Activated B cell treated with CpG ODN at 0.5 μM for 24 hours (primary cell): ENCODE measurements around the gene ZNF10. TPM values are rescaled to one million over a fixed set of nuclear protein-coding genes. Genes with fewer than 3 reads are reported as not detected.

Experiments used
- ATAC-seq: fragments of 200-7000 bp; cut with Tn5 transposase; one replicate; pipeline ENCODE4 v1.10.0; 2021; ENCODE audit warnings: low read depth, mild to moderate bottlenecking, moderate library complexity
- CTCF ChIA-PET: fragments of 350-600 bp; sonication (Branson Sonifier 250); formaldehyde crosslinking; loops from one replicate; lab custom pipeline; 2021; ENCODE audit warnings: antibody characterized with exemption; lab: Charles Lee
- POLR2A ChIA-PET: fragments of 350-600 bp; sonication (Branson Sonifier 250); formaldehyde crosslinking; loops from one replicate; lab custom pipeline; 2021; ENCODE audit warnings: antibody characterized with exemption; lab: Charles Lee
- DNase-seq: peaks from one replicate; pipeline ENCODE4 v3.0.0; 2022
- H3K27ac Mint-ChIP-seq: one replicate; pipeline ENCODE4 v1.8.0; 2020; ENCODE audit warnings: mixed read lengths
- H3K27me3 Mint-ChIP-seq: one replicate; pipeline ENCODE4 v1.8.0; 2021; ENCODE audit warnings: mixed read lengths
- H3K36me3 Mint-ChIP-seq: one replicate; pipeline ENCODE4 v1.8.0; 2021; ENCODE audit warnings: low read depth, mixed read lengths
- H3K4me1 Mint-ChIP-seq: one replicate; pipeline ENCODE4 v1.8.0; 2021; ENCODE audit warnings: mixed read lengths
- H3K4me3 Mint-ChIP-seq: one replicate; pipeline ENCODE4 v1.8.0; 2020; ENCODE audit warnings: mild to moderate bottlenecking, mixed read lengths
- H3K9me3 Mint-ChIP-seq: one replicate; pipeline ENCODE4 v1.8.0; 2020; ENCODE audit warnings: mixed read lengths
- intact Hi-C: fragments of 100-400 bp; cut with micrococcal nuclease; formaldehyde crosslinking; loops from one replicate; pipeline ENCODE4 v1.15.1; 2024
- total RNA-seq: library from RNA; stranded (reverse); gene quantifications from 2 replicates; pipeline ENCODE4 v1.2.3, GENCODE V29; 2022
- TF ChIP-seq, protein P1 (sequence below): fragments of 200-600 bp; IDR thresholded peaks from one replicate; pipeline ENCODE4 v1.8.0; 2022; ENCODE audit warnings: antibody characterized with exemption, mild to moderate bottlenecking

The ZNF10 gene
- total RNA-seq, 1 donor from 2014 or later = 10.9 TPM

DNA sequence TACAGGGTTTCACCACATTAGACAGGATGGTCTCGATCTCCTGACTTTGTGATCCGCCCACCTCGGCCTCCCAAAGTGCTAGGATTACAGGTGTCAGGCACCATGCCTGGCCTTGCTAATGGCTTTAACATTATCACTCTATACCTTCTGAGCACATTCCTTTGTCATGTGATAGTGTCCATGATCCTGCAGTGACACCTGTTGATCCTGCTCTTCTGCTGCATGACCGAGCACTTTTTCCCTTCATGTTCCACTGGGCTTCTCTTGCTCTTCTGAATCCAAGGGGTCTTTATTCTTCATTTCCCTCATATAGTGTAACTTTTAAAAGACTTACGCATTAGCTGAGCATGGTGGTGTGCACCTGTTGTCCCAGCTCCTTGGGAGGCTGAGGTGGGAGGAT, 62.4 kb downstream of the ZNF10 start:
- intact Hi-C loops = no loop called here

DNA sequence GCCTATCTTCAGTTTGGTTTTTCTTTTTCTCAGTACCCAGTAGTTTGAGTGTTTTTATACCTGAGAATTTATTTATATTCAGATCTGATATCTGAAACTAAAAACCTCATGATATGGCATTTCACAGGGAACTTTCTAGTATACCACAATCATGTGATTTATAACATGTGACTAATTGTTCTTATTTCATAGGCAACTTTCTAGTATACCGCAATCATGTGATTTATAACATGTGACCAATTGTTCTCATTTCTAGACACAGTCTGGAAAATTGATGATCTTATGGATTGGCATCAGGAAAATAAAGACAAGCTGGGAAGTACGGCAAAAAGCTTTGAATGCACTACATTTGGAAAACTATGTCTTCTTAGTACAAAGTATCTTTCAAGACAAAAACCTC, 71.5 kb downstream of the ZNF10 start:
- Mint-ChIP-seq H3K4me3 (no peak overlapping the region), H3K36me3 (peaks cover 68% of the 10 kb centered on the region), H3K9me3 (peaks cover 38% of the 10 kb centered on the region), H3K27me3 (no peaks in the 10 kb centered on the region), H3K4me1 (no peaks in the 10 kb centered on the region), H3K27ac (no peak overlapping the region)
- no peak for ATAC-seq
- POLR2A ChIA-PET = interaction anchor here (0.6 kb wide), 1 partner anchor 201 kb away, joined by 11 read pairs; no protein-coding TSS in a partner anchor
- DNase-seq = no peak
- CTCF ChIA-PET = no interaction called here
- intact Hi-C loops = no loop called here
- TF ChIP-seq, protein P1, sequence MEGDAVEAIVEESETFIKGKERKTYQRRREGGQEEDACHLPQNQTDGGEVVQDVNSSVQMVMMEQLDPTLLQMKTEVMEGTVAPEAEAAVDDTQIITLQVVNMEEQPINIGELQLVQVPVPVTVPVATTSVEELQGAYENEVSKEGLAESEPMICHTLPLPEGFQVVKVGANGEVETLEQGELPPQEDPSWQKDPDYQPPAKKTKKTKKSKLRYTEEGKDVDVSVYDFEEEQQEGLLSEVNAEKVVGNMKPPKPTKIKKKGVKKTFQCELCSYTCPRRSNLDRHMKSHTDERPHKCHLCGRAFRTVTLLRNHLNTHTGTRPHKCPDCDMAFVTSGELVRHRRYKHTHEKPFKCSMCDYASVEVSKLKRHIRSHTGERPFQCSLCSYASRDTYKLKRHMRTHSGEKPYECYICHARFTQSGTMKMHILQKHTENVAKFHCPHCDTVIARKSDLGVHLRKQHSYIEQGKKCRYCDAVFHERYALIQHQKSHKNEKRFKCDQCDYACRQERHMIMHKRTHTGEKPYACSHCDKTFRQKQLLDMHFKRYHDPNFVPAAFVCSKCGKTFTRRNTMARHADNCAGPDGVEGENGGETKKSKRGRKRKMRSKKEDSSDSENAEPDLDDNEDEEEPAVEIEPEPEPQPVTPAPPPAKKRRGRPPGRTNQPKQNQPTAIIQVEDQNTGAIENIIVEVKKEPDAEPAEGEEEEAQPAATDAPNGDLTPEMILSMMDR = no peak

More for the DNA sequence above, 62.4 kb downstream of the ZNF10 start:
- peaks cover 87% of the 10 kb centered on the region for H3K36me3 Mint-ChIP-seq
- no peaks in the 10 kb centered on the region for H3K4me1 Mint-ChIP-seq
- DNase-seq (no peak), ATAC-seq (no peak)
- H3K9me3 Mint-ChIP-seq = peaks cover 52% of the 10 kb centered on the region
- H3K27ac Mint-ChIP-seq = no peak overlapping the region
- ChIA-PET CTCF (no interaction called here), POLR2A (no interaction called here)
- no peaks in the 10 kb centered on the region for H3K27me3 Mint-ChIP-seq
- TF ChIP-seq, protein P1 = no peak
- H3K4me3 Mint-ChIP-seq = no peak overlapping the region

DNA sequence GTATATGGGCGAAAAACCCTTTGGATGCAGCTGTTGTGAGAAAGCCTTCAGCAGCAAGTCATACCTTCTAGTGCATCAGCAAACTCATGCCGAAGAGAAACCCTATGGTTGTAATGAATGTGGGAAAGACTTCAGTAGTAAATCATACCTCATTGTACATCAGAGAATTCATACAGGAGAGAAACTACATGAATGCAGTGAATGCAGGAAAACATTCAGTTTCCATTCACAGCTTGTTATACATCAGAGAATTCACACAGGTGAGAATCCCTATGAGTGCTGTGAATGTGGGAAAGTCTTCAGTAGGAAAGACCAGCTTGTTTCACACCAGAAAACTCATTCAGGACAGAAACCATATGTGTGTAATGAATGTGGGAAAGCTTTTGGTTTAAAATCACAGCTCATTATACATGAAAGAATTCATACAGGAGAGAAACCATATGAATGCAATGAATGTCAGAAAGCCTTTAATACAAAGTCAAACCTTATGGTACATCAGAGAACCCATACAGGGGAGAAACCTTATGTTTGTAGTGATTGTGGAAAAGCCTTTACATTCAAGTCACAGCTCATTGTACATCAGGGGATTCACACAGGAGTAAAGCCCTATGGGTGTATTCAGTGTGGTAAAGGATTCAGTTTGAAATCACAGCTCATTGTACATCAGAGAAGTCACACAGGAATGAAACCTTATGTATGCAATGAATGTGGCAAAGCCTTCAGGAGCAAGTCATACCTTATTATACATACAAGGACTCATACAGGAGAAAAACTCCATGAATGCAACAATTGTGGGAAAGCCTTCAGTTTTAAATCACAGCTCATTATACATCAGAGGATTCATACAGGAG, 72.3 kb downstream of the ZNF10 start:
- Mint-ChIP-seq H3K9me3 (peaks cover 38% of the 10 kb centered on the region), H3K4me1 (no peaks in the 10 kb centered on the region), H3K36me3 (peaks cover 71% of the 10 kb centered on the region), H3K27ac (no peak overlapping the region), H3K4me3 (no peak overlapping the region), H3K27me3 (no peaks in the 10 kb centered on the region)
- ChIA-PET POLR2A (interaction anchor here (0.6 to 1.1 kb wide), 3 partner anchors 22 to 202 kb away, joined by 3 to 11 read pairs (median 4); partner anchors contain the start of genes ZNF10, ZNF268 and ZNF891), CTCF (no interaction called here)
- ATAC-seq (no peak), DNase-seq (no peak)
- TF ChIP-seq, protein P1 = no peak
- intact Hi-C loops = no loop called here

DNA sequence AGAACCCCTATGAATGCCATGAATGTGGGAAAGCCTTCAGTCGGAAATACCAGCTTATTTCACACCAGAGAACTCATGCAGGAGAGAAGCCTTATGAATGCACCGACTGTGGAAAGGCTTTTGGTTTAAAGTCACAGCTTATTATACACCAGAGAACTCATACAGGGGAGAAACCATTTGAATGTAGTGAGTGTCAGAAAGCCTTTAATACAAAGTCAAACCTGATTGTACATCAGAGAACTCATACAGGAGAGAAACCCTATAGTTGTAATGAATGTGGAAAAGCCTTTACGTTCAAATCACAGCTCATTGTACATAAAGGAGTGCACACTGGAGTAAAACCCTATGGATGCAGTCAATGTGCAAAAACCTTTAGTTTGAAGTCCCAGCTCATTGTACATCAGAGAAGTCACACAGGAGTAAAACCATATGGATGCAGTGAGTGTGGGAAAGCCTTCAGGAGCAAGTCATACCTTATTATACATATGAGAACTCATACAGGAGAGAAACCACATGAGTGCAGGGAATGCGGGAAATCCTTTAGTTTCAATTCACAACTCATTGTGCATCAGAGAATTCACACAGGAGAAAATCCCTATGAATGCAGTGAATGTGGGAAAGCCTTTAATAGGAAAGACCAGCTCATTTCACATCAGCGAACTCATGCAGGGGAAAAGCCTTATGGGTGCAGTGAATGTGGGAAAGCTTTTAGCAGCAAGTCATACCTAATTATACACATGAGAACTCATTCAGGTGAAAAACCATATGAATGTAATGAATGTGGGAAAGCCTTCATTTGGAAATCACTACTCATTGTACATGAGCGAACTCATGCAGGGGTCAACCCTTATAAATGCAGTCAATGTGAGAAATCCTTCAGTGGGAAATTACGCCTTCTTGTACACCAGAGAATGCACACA, 73.2 kb downstream of the ZNF10 start:
- CTCF ChIA-PET = no interaction called here
- ATAC-seq (no peak), DNase-seq (no peak)
- H3K9me3 Mint-ChIP-seq = peaks cover 40% of the 10 kb centered on the region
- intact Hi-C loops = no loop called here
- POLR2A ChIA-PET = interaction anchor here (1.1 kb wide), 1 partner anchor 74 kb away, joined by 3 read pairs; the partner anchor contains the start of genes ZNF10 and ZNF891
- peaks cover 71% of the 10 kb centered on the region for H3K36me3 Mint-ChIP-seq
- H3K27ac Mint-ChIP-seq = no peak overlapping the region
- no peaks in the 10 kb centered on the region for H3K4me1 Mint-ChIP-seq
- no peak overlapping the region for H3K4me3 Mint-ChIP-seq
- TF ChIP-seq, protein P1 = no peak
- no peaks in the 10 kb centered on the region for H3K27me3 Mint-ChIP-seq

DNA sequence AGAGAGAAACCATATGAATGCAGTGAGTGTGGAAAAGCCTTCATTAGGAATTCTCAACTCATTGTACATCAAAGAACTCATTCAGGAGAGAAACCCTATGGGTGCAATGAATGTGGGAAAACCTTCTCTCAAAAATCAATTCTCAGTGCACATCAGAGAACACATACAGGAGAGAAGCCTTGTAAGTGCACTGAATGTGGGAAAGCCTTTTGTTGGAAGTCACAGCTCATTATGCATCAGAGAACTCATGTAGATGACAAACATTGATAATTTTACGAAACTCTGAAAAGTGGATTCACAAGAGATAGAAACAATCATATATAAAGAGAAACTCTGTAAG, 73.8 kb downstream of the ZNF10 start:
- H3K4me3 Mint-ChIP-seq = no peak overlapping the region
- TF ChIP-seq, protein P1 = no peak
- DNase-seq = no peak
- intact Hi-C loops = no loop called here
- H3K27me3 Mint-ChIP-seq = no peaks in the 10 kb centered on the region
- H3K36me3 Mint-ChIP-seq = peaks cover 68% of the 10 kb centered on the region
- no peak for ATAC-seq
- ChIA-PET CTCF (no interaction called here), POLR2A (no interaction called here)
- H3K27ac Mint-ChIP-seq = no peak overlapping the region
- peaks cover 41% of the 10 kb centered on the region for H3K9me3 Mint-ChIP-seq
- H3K4me1 Mint-ChIP-seq = no peaks in the 10 kb centered on the region
